H9 (cell line): ENCODE data around the gene WDR91. TPM values are rescaled to one million over a fixed set of nuclear protein-coding genes. Genes with fewer than 3 reads are reported as not detected.

ENCODE experiments used
- DNase-seq: peaks from one replicate; pipeline ENCODE4 v3.0.0-alpha.2; 2017
- H2AFZ ChIP-seq: one replicate; pipeline ENCODE4 v1.6.1; 2013; ENCODE audit warnings: mild to moderate bottlenecking, low read length, control low read depth, moderate library complexity
- H2AK5ac ChIP-seq: 2 replicates; pipeline ENCODE4 v1.6.1; 2013; ENCODE audit warnings: low read length, control low read depth, mixed read lengths; ENCODE audit not compliant: insufficient read length
- H2BK120ac ChIP-seq: one replicate; pipeline ENCODE4 v1.6.1; 2013; ENCODE audit warnings: low read depth, mild to moderate bottlenecking, low read length, control low read depth, inconsistent platforms; ENCODE audit not compliant: poor library complexity, severe bottlenecking
- H2BK12ac ChIP-seq: 2 replicates; pipeline ENCODE4 v1.6.1; 2013; ENCODE audit warnings: low read length, control low read depth, mixed read lengths, low read depth; ENCODE audit not compliant: insufficient read length
- H2BK15ac ChIP-seq: 2 replicates; pipeline ENCODE4 v1.6.1; 2013; ENCODE audit warnings: low read depth, low read length, control low read depth
- H2BK20ac ChIP-seq: one replicate; pipeline ENCODE4 v1.6.1; 2013; ENCODE audit warnings: low read depth, mild to moderate bottlenecking, low read length, control low read depth, inconsistent platforms; ENCODE audit not compliant: poor library complexity, severe bottlenecking
- H2BK5ac ChIP-seq: 2 replicates; pipeline ENCODE4 v1.6.1; 2013; ENCODE audit warnings: low read length, control low read depth, mixed read lengths; ENCODE audit not compliant: insufficient read length
- H3K14ac ChIP-seq: 2 replicates; pipeline ENCODE4 v1.6.1; 2013; ENCODE audit warnings: low read length, control low read depth; ENCODE audit not compliant: insufficient read depth
- H3K18ac ChIP-seq: 2 replicates; pipeline ENCODE4 v1.6.1; 2013; ENCODE audit warnings: low read depth, mild to moderate bottlenecking, mixed read lengths, low read length, control low read depth; ENCODE audit not compliant: insufficient read length
- H3K23ac ChIP-seq: 2 replicates; pipeline ENCODE4 v1.6.1; 2013; ENCODE audit warnings: low read length, control low read depth, mixed read lengths, low read depth; ENCODE audit not compliant: insufficient read length
- H3K23me2 ChIP-seq: 2 replicates; pipeline ENCODE4 v1.6.1; 2013; ENCODE audit warnings: low read depth, mild to moderate bottlenecking, mixed read lengths, low read length, control low read depth; ENCODE audit not compliant: insufficient read length, poor library complexity, severe bottlenecking
- H3K27ac ChIP-seq: 2 replicates; pipeline ENCODE4 v1.5.1; 2013; ENCODE audit warnings: low read length, control low read depth, mixed read lengths, low read depth; ENCODE audit not compliant: insufficient read length
- H3K27me3 ChIP-seq: 2 replicates; pipeline ENCODE4 v1.6.1; 2013; ENCODE audit warnings: low read length, control low read depth, inconsistent platforms; ENCODE audit not compliant: insufficient read depth
- H3K4ac ChIP-seq: 2 replicates; pipeline ENCODE4 v1.6.1; 2013; ENCODE audit warnings: low read depth, mild to moderate bottlenecking, control low read depth, inconsistent platforms, low read length, moderate library complexity
- H3K4me1 ChIP-seq: 2 replicates; pipeline ENCODE4 v1.6.1; 2013; ENCODE audit warnings: low read length, control low read depth, inconsistent platforms; ENCODE audit not compliant: insufficient read depth
- H3K4me2 ChIP-seq: 2 replicates; pipeline ENCODE4 v1.6.1; 2013; ENCODE audit warnings: low read length, control low read depth, mixed read lengths; ENCODE audit not compliant: insufficient read length, insufficient read depth
- H3K56ac ChIP-seq: 2 replicates; pipeline ENCODE4 v1.6.1; 2013; ENCODE audit warnings: low read depth, mild to moderate bottlenecking, mixed read lengths, low read length, control low read depth; ENCODE audit not compliant: insufficient read length
- H3K79me1 ChIP-seq: 2 replicates; pipeline ENCODE4 v1.6.1; 2013; ENCODE audit warnings: low read depth, mild to moderate bottlenecking, moderate library complexity, low read length, control low read depth, inconsistent platforms; ENCODE audit not compliant: insufficient read depth, poor library complexity, severe bottlenecking
- H3K79me2 ChIP-seq: 2 replicates; pipeline ENCODE4 v1.6.1; 2013; ENCODE audit warnings: low read length, control low read depth, inconsistent platforms; ENCODE audit not compliant: insufficient read depth
- H3K9ac ChIP-seq: 2 replicates; pipeline ENCODE4 v1.6.1; 2013; ENCODE audit warnings: low read length, control low read depth, mixed read lengths; ENCODE audit not compliant: insufficient read length; ENCODE audit errors: extremely low read depth
- H3K9me3 ChIP-seq: one replicate; pipeline ENCODE4 v1.6.1; 2013; ENCODE audit warnings: low read depth, low read length, inconsistent platforms; ENCODE audit not compliant: control insufficient read depth
- H3T11ph ChIP-seq: one replicate; pipeline ENCODE4 v1.6.1; 2013; ENCODE audit warnings: mild to moderate bottlenecking, low read length, control low read depth, inconsistent platforms
- H4K20me1 ChIP-seq: one replicate; pipeline ENCODE4 v1.6.1; 2013; ENCODE audit not compliant: control insufficient read depth, insufficient read length, insufficient read depth
- H4K5ac ChIP-seq: 2 replicates; pipeline ENCODE4 v1.6.1; 2013; ENCODE audit warnings: low read depth, mild to moderate bottlenecking, mixed read lengths, low read length, control low read depth; ENCODE audit not compliant: insufficient read length
- H4K8ac ChIP-seq: replicated peaks from 2 replicates; pipeline ENCODE4 v1.6.1; 2013; ENCODE audit warnings: low read length, control low read depth, mixed read lengths, low read depth; ENCODE audit not compliant: insufficient read length
- H4K91ac ChIP-seq: 2 replicates; pipeline ENCODE4 v1.6.1; 2013; ENCODE audit warnings: low read depth, mild to moderate bottlenecking, moderate library complexity, mixed read lengths, low read length, control low read depth; ENCODE audit not compliant: insufficient read length
- H3K27ac Mint-ChIP-seq, 3 experiments: 2 replicates in 2 of 3; 3 replicates in 1 of 3; pipeline ENCODE4 v1.8.0; 2020 to 2021; ENCODE audit warnings: mixed read lengths in 3 of 3, mild to moderate bottlenecking in 1 of 3, moderate library complexity in 1 of 3
- H3K27me3 Mint-ChIP-seq: 2 replicates; pipeline ENCODE4 v1.8.0; 2021; ENCODE audit warnings: low read depth, mild to moderate bottlenecking, moderate library complexity, mixed read lengths
- H3K36me3 Mint-ChIP-seq, 3 experiments: 2 replicates in 2 of 3; 3 replicates in 1 of 3; pipeline ENCODE4 v1.8.0; 2020 to 2021; ENCODE audit warnings: low read depth in 3 of 3, mixed read lengths in 3 of 3; ENCODE audit not compliant: insufficient read depth in 1 of 3
- H3K4me1 Mint-ChIP-seq, 2 experiments: 2 replicates each; pipeline ENCODE4 v1.8.0; 2020; ENCODE audit warnings: mixed read lengths in 2 of 2
- H3K4me3 Mint-ChIP-seq, 2 experiments: 2 replicates in 1 of 2; 3 replicates in 1 of 2; pipeline ENCODE4 v1.8.0; 2020 to 2021; ENCODE audit warnings: mild to moderate bottlenecking in 2 of 2, mixed read lengths in 2 of 2, moderate library complexity in 1 of 2
- H3K9me3 Mint-ChIP-seq, 2 experiments: 2 replicates in 1 of 2; 3 replicates in 1 of 2; pipeline ENCODE4 v1.8.0; 2020; ENCODE audit warnings: mild to moderate bottlenecking in 2 of 2, mixed read lengths in 2 of 2, moderate library complexity in 1 of 2
- WGBS: extraction: QIAGEN DNeasy Blood & Tissue Kit; methylation state at CpG from one replicate; pipeline ENCODE4 v1.1.7; 2013; ENCODE audit warnings: missing lambda C conversion rate, low lambda C conversion rate, mixed read lengths; ENCODE audit not compliant: insufficient read length; ENCODE audit errors: extremely low coverage; 5-methylcytosine and 5-hydroxymethylcytosine counted together
- total RNA-seq: library from RNA; stranded (reverse); gene quantifications from 2 replicates; pipeline ENCODE4 v1.2.1, GENCODE V29; 2021
- TF ChIP-seq, protein P1 (sequence below): fragments of 200-600 bp; sonication (generic); conservative IDR thresholded peaks from 3 replicates; pipeline ENCODE4 v1.8.0; 2021; ENCODE audit warnings: antibody characterized with exemption, mild to moderate bottlenecking

Gene WDR91
- total RNA-seq, 1 experiment from 2014 or later: 9.4 TPM

GRCh38 chr7:135175931-135176330 is 35.4 kb downstream of the WDR91 start:
- no peak overlapping the region for H3K27ac ChIP-seq
- Mint-ChIP-seq H3K27me3 (no peaks in the 10 kb centered on the region), H3K27ac (0 out of 7 replicates have a peak overlapping the region, but pooled peaks of 1 of the 3 experiments have one; percentile 91), H3K4me3 (no peak overlapping the region), H3K36me3 (peaks cover 7 to 26% (median 10%) of the 10 kb centered on the region in 3 experiments), H3K9me3 (peaks cover 13 to 15% of the 10 kb centered on the region in 2 experiments), H3K4me1 (peaks cover 26 to 39% of the 10 kb centered on the region in 2 experiments)
- H3K4me1 ChIP-seq: peaks cover 5% of the 10 kb centered on the region; the same call in 1 of the 2 replicates
- no peak overlapping the region for H4K8ac ChIP-seq
- no peaks in the 10 kb centered on the region for H3K27me3 ChIP-seq
- no peak overlapping the region for H3K23ac ChIP-seq
- H2BK15ac ChIP-seq: no peak overlapping the region
- H2AFZ ChIP-seq: no peak overlapping the region
- no peaks in the 10 kb centered on the region for H3K79me2 ChIP-seq
- no peak overlapping the region for H3K9ac ChIP-seq
- H4K91ac ChIP-seq: peak overlapping the region; percentile 53
- no peak overlapping the region for H4K5ac ChIP-seq
- no peaks in the 10 kb centered on the region for H3K23me2 ChIP-seq
- TF ChIP-seq, protein P1, sequence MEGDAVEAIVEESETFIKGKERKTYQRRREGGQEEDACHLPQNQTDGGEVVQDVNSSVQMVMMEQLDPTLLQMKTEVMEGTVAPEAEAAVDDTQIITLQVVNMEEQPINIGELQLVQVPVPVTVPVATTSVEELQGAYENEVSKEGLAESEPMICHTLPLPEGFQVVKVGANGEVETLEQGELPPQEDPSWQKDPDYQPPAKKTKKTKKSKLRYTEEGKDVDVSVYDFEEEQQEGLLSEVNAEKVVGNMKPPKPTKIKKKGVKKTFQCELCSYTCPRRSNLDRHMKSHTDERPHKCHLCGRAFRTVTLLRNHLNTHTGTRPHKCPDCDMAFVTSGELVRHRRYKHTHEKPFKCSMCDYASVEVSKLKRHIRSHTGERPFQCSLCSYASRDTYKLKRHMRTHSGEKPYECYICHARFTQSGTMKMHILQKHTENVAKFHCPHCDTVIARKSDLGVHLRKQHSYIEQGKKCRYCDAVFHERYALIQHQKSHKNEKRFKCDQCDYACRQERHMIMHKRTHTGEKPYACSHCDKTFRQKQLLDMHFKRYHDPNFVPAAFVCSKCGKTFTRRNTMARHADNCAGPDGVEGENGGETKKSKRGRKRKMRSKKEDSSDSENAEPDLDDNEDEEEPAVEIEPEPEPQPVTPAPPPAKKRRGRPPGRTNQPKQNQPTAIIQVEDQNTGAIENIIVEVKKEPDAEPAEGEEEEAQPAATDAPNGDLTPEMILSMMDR: no peak
- no peak overlapping the region for H3K14ac ChIP-seq
- no peak for DNase-seq
- H3T11ph ChIP-seq: no peak overlapping the region
- H3K4me2 ChIP-seq: no peak overlapping the region
- no peak overlapping the region for H2BK5ac ChIP-seq
- peaks cover 10% of the 10 kb centered on the region for H3K9me3 ChIP-seq
- H3K18ac ChIP-seq: no peak overlapping the region
- no CpG with 5 or more reads among the region's 6 CpGs for WGBS
- no peaks in the 10 kb centered on the region for H4K20me1 ChIP-seq
- no peak overlapping the region for H3K56ac ChIP-seq
- H2BK20ac ChIP-seq: no peak overlapping the region
- no peak overlapping the region for H2AK5ac ChIP-seq
- H3K79me1 ChIP-seq: no peaks in the 10 kb centered on the region
- no peak overlapping the region for H3K4ac ChIP-seq
- no peak overlapping the region for H2BK120ac ChIP-seq
- H2BK12ac ChIP-seq: no peak overlapping the region
